Epithelial cell of prostate (primary cell): ENCODE data around the gene SAE1.
"Not testable (repeated sequence)": the region's sequence is repeated elsewhere in the genome, so short reads cannot be mapped to it uniquely, and the experiment has no call there.

Source experiments
- DNase-seq: peaks from one replicate; pipeline ENCODE4 v3.0.0-alpha.2; 2011; ENCODE audit warnings: low read depth, low spot score
- H3K27ac ChIP-seq: fragments of 450-650 bp; 2 replicates; pipeline ENCODE4 v1.5.1; 2017; ENCODE audit warnings: mild to moderate bottlenecking

Gene SAE1

GRCh38 chr19:47124937-47125668, 5.5 kb upstream of the SAE1 start:
- no peak overlapping the region for H3K27ac ChIP-seq
- no peak for DNase-seq

GRCh38 chr19:47125669-47125938, 5.0 kb upstream of the SAE1 start:
- no peak overlapping the region for H3K27ac ChIP-seq
- DNase-seq, result no peak

- no peak for DNase-seq
- no peak overlapping the region for H3K27ac ChIP-seq
Measured at GRCh38 chr19:47129579-47129978, 1.1 kb upstream of the SAE1 start.

- H3K27ac ChIP-seq, result no peak overlapping the region
- no peak for DNase-seq
Measured at GRCh38 chr19:47130120-47130588, 481 bp upstream of the SAE1 start.

- no peak for DNase-seq
- H3K27ac ChIP-seq, result no peak overlapping the region
Measured at GRCh38 chr19:47132194-47132852, 1.7 kb downstream of the SAE1 start.

- H3K27ac ChIP-seq, result no peak overlapping the region
- no peak for DNase-seq
Measured at GRCh38 chr19:47133021-47133471, 2.4 kb downstream of the SAE1 start.

- no peak overlapping the region for H3K27ac ChIP-seq
- DNase-seq, result no peak
Measured at GRCh38 chr19:47134545-47134944, 3.9 kb downstream of the SAE1 start.

GRCh38 chr19:47135156-47135555, 4.5 kb downstream of the SAE1 start:
- no peak for DNase-seq
- H3K27ac ChIP-seq, result no peak overlapping the region

- not testable (repeated sequence) for DNase-seq, H3K27ac ChIP-seq
Measured at GRCh38 chr19:47141252-47141651, 10.6 kb downstream of the SAE1 start.

- peak overlapping the region; percentile 35 for H3K27ac ChIP-seq
- DNase-seq, result no peak
Measured at GRCh38 chr19:47141695-47142094, 11.1 kb downstream of the SAE1 start.

GRCh38 chr19:47142779-47143178, 12.1 kb downstream of the SAE1 start:
- peak overlapping the region; percentile 35 for H3K27ac ChIP-seq
- no peak for DNase-seq

GRCh38 chr19:47143322-47144073, 12.9 kb downstream of the SAE1 start:
- peak overlapping the region; percentile 35 for H3K27ac ChIP-seq
- DNase-seq, result no peak

GRCh38 chr19:47144630-47145029, 14.0 kb downstream of the SAE1 start:
- no peak overlapping the region for H3K27ac ChIP-seq
- DNase-seq, result no peak

GRCh38 chr19:47145639-47146486, 15.2 kb downstream of the SAE1 start:
- DNase-seq, result no peak
- H3K27ac ChIP-seq, result no peak overlapping the region

GRCh38 chr19:47146920-47147319, 16.3 kb downstream of the SAE1 start:
- no peak for DNase-seq
- no peak overlapping the region for H3K27ac ChIP-seq

- H3K27ac ChIP-seq, result peak overlapping the region; percentile 78
- no peak for DNase-seq
Measured at GRCh38 chr19:47151627-47152026, 21.0 kb downstream of the SAE1 start.

GRCh38 chr19:47152205-47152604, 21.6 kb downstream of the SAE1 start:
- DNase-seq, result no peak
- H3K27ac ChIP-seq, result peak overlapping the region; percentile 78

GRCh38 chr19:47152632-47153031, 22.0 kb downstream of the SAE1 start:
- peak overlapping the region; percentile 78 for H3K27ac ChIP-seq

GRCh38 chr19:47153266-47153665, 22.6 kb downstream of the SAE1 start:
- H3K27ac ChIP-seq, result peak overlapping the region; percentile 78
- no peak for DNase-seq

More at GRCh38 chr19:47152632-47153031, 22.0 kb downstream of the SAE1 start:
- peak; percentile 72 for DNase-seq

GRCh38 chr19:47155148-47155547, 24.5 kb downstream of the SAE1 start:
- DNase-seq, result no peak
- no peak overlapping the region for H3K27ac ChIP-seq
